IPS-15b (cell line): ENCODE results near the gene FNDC3B.

Source experiments
- H3K27me3 ChIP-seq: one replicate; pipeline ENCODE4 v1.6.1; 2013; ENCODE audit warnings: low read length; ENCODE audit not compliant: control insufficient read depth, insufficient read depth
- H3K36me3 ChIP-seq: one replicate; pipeline ENCODE4 v1.6.1; 2013; ENCODE audit warnings: low read length; ENCODE audit not compliant: control insufficient read depth, insufficient read depth
- H3K4me1 ChIP-seq: one replicate; pipeline ENCODE4 v1.6.1; 2013; ENCODE audit warnings: mild to moderate bottlenecking, low read length; ENCODE audit not compliant: control insufficient read depth, insufficient read depth
- H3K4me3 ChIP-seq: one replicate; pipeline ENCODE4 v1.5.1; 2013; ENCODE audit warnings: low read depth, low read length
- H3K9ac ChIP-seq: one replicate; pipeline ENCODE4 v1.6.1; 2013; ENCODE audit warnings: low read depth, mild to moderate bottlenecking, low read length
- H3K9me3 ChIP-seq: one replicate; pipeline ENCODE4 v1.6.1; 2013; ENCODE audit warnings: mild to moderate bottlenecking, low read length; ENCODE audit not compliant: control insufficient read depth, insufficient read depth

The FNDC3B gene

DNA sequence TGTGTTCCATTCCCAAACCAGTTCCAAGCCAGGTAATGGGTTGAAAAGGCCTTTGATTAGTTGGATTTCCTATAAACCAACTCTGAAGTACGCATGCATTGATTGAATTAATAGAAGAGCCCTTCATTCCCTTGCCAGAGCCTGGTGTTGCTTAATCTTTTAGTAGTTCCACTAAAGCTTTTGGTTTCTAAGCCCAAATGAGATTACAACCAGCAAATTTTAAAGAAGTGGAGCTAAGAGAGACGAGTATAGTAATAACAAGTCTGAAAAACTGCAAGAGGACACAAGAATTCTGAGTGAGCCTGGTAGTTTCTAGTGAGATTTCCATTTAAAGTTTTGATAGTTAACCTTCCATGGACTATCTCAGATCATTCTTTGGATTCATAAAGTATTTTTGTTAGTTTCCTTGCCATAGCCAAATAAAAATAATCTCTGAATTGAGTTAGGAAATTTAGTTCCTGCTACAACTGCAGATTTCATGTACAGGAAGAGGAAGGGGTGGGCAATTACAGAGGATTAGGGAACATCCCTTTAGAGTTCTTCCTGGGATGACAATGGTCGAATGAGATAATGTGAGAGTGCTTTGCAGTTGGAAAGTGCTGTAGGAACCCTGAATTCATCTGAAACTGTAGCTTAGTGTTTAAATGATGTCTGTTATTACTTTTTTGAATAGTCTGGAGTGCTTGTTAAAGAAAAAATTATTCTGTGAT lies 136.8 kb downstream of the FNDC3B start:
- Histone ChIP-seq H3K9ac (no peak overlapping the region), H3K4me3 (no peak overlapping the region), H3K36me3 (no peaks in the 10 kb centered on the region), H3K27me3 (no peaks in the 10 kb centered on the region), H3K9me3 (no peaks in the 10 kb centered on the region), H3K4me1 (peaks cover 29% of the 10 kb centered on the region)

DNA sequence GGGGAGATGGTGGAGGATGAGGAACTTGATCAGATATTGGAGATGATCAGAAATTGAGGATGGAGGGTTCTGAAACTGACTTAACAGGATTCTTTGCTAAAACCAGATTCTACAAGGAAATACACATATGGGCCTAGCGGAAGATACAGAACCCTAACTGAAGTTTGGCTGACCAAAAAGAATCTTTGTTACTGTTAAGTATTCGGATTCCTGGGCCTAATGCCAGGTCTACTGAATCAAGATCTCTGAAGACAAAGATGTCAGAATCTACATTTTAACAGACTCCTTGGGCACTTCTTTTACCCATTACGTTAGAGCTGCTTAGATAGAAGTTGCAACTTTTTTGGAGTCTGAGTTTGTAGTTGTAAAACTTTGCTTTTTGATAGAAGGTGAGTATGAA lies 137.7 kb downstream of the FNDC3B start:
- no peaks in the 10 kb centered on the region for H3K36me3 ChIP-seq
- H3K4me1 ChIP-seq = peaks cover 31% of the 10 kb centered on the region
- no peaks in the 10 kb centered on the region for H3K9me3 ChIP-seq
- no peaks in the 10 kb centered on the region for H3K27me3 ChIP-seq
- no peak overlapping the region for H3K4me3 ChIP-seq
- no peak overlapping the region for H3K9ac ChIP-seq

DNA sequence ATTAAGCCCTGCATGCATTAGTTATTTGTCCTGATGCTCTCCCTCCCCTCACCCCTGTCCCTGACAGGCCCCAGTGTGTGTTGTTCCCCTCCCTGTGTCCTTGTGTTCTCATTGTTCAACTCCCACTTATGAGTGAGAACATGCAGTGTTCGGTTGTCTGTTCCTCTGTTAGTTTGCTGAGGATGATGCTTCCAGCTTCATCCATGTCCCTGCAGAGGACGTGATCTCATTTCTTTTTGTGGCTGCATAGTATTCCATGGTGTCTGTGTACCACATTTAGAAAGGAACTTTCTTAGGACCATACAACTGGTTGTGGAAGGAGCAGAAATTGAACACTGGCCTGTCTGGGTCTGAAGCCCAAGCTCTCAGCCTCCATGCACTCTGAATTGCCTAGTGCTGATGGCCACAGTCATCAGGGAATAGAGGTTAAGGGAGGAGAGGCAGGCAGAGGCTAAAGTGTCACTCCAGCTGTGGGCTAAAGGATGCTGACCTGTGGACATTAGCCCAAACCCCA lies 138.5 kb downstream of the FNDC3B start:
- no peaks in the 10 kb centered on the region for H3K9me3 ChIP-seq
- H3K4me3 ChIP-seq = no peak overlapping the region
- H3K4me1 ChIP-seq = peaks cover 35% of the 10 kb centered on the region
- no peak overlapping the region for H3K9ac ChIP-seq
- no peaks in the 10 kb centered on the region for H3K27me3 ChIP-seq
- H3K36me3 ChIP-seq = no peaks in the 10 kb centered on the region

DNA sequence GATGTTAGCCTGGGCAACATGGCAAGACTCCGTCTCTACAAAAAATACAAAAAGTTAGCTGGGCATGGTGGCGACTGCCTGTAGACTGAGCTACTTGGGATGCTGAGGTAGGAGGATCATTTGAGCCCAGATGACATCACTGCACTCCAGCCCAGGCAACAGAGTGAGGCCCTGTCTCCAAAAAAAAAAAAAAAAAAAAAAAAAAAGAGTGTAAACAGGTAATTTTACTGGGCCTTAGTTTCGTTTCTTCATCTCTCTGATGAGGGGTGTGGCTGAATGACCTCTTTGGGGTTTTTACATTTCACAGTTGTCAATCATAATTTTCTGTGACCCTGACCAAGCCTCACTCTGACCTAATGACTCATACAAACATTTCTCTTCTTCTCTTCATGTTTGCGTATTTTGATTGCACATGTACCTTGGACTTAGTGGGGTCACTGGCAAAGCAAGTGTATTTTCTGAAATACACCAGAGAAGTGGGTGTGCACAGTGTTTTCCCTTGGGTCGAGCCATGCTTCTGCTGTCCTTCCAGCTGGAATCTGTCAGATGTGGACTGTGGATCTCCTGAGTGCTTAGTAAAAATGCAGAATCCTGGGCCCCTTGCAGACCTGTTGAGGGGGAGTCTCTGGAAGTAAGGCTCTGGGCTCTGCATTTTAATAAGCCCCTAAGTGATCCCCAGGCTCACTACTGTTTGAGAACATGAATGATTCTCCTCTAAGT lies 140.5 kb downstream of the FNDC3B start:
- no peaks in the 10 kb centered on the region for H3K36me3 ChIP-seq
- H3K27me3 ChIP-seq = no peaks in the 10 kb centered on the region
- no peak overlapping the region for H3K9ac ChIP-seq
- H3K9me3 ChIP-seq = no peaks in the 10 kb centered on the region
- H3K4me1 ChIP-seq = peaks cover 31% of the 10 kb centered on the region
- no peak overlapping the region for H3K4me3 ChIP-seq

DNA sequence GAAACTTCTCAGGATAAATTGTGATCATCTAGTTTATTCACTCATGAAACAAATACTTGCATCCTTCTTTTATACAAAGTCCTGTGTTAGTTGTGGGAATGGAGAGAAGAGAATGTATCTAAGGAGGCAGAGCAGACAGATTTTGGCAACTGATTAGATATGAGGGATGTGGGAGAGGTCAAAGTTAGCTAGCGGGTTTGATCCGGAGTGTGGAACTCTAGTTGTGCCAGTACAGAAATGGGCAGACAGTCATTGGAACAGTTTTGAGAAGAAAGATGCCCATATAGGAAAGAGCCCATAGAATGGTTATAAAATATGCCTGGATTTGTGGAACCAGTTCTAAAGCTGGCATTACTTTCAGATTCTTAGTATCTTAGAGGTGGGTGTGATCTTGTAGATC lies 141.1 kb downstream of the FNDC3B start:
- H3K9me3 ChIP-seq = no peaks in the 10 kb centered on the region
- H3K36me3 ChIP-seq = no peaks in the 10 kb centered on the region
- peaks cover 25% of the 10 kb centered on the region for H3K4me1 ChIP-seq
- H3K4me3 ChIP-seq = no peak overlapping the region
- no peak overlapping the region for H3K9ac ChIP-seq
- no peaks in the 10 kb centered on the region for H3K27me3 ChIP-seq

DNA sequence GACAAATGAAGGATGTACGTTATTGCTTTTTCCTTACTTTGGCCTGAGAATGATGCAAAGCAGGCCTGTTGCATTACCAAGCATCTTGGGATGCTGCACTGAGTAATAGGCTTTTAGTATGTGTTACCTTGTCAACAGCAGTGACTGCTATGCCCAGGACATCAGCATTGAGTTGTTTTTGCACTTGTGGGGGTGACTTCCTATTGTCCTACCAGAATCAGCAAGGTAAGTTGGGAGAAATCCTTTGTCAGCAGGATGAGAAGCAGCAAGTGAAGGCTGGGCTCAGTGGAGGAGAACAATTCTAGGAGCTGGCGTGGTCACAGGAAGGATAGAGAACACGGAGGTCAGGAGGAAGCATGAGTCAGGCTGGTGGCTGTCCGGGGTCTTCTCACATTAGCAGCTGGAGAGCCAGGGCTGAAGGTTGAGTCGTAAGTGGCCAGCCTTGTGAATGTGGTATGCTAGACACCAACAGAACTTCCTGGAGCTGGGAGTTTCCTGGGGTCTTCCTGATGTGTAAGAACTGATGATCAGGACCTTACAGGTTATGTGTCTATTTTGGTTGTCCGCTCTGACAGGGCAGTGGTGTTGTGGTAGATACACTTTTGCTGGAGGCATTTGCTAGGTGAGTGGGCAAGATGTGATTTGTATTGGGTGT lies 142.7 kb downstream of the FNDC3B start:
- H3K27me3 ChIP-seq = no peaks in the 10 kb centered on the region
- no peaks in the 10 kb centered on the region for H3K9me3 ChIP-seq
- H3K4me3 ChIP-seq = no peak overlapping the region
- no peaks in the 10 kb centered on the region for H3K36me3 ChIP-seq
- no peak overlapping the region for H3K9ac ChIP-seq
- peaks cover 10% of the 10 kb centered on the region for H3K4me1 ChIP-seq

DNA sequence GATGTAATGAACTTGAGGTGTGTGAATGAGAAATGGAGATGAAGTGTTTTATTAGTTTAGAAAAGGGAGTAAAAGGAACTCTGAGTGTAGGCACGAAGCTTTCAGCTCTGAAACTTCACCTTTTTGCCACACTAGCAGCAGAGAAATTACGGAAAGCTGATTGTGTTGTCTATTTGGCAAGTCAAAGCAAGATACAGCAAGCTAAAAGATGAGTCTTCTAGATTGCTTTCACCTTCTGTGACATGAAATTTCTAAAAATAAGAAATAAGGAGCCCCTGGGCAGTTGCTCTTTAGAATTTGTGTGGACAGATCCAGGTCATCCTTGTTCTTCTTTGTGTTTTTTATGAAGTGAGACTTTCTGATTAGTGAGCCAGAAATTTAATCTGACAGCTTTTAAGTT lies 143.4 kb downstream of the FNDC3B start:
- Histone ChIP-seq H3K27me3 (no peaks in the 10 kb centered on the region), H3K4me3 (no peak overlapping the region), H3K4me1 (peaks cover 8% of the 10 kb centered on the region), H3K9ac (no peak overlapping the region), H3K36me3 (no peaks in the 10 kb centered on the region), H3K9me3 (no peaks in the 10 kb centered on the region)

DNA sequence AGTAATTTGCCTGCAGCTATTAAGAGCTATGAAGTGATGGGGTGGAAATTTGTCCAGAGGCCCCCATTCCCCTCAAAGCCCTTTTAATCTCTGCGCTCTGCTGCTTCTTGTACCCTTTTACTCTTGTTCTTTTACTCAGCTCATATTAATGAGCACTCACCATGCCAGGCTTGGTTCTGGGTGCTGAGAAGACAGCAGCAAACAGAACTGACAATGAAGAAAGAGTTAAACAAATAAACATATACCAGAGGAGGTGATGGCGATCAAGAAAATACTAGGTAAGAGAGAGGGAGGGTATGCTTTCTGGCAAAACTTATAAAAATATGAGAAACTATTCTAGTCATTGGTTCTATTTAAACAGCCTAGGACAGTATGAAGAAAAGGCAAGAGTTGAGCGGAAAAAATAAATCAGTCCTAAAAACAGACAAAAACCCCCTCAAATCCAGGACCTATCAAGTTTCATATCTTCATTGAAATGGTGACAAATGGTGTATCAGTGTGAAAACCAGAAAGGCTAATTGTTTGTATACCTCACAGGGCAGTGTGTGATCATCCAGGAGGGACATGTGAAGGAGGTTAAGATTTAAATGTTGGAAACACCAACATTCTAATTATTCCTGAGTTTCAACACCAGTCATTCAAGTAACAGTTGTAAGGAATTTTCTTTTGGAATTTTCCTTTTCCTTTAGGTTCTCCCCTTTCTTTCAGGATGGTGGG lies 144.9 kb downstream of the FNDC3B start:
- no peaks in the 10 kb centered on the region for H3K9me3 ChIP-seq
- H3K4me3 ChIP-seq = no peak overlapping the region
- no peak overlapping the region for H3K9ac ChIP-seq
- H3K27me3 ChIP-seq = no peaks in the 10 kb centered on the region
- H3K4me1 ChIP-seq = peaks cover 8% of the 10 kb centered on the region
- no peaks in the 10 kb centered on the region for H3K36me3 ChIP-seq

DNA sequence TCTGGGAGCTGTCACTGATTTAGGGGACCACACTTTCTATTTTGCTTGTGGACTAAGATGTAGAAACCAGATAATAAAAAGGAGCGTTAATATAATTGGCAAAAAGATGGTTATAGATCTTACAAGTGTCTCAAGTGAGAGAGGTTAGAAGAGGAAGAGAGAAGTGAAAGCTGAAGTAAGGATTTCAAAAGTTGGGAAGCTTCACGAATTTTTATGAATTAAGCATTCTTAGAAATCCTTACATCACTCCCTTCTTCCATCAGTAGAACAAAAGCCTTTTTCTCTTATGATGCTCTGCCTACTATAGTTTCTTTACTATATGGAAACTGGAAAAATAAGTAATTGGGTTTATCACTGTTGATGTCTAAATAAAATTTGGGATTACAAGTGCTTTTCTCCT lies 146.5 kb downstream of the FNDC3B start:
- H3K9me3 ChIP-seq = no peaks in the 10 kb centered on the region
- H3K4me3 ChIP-seq = no peak overlapping the region
- H3K27me3 ChIP-seq = no peaks in the 10 kb centered on the region
- H3K4me1 ChIP-seq = peaks cover 6% of the 10 kb centered on the region
- H3K9ac ChIP-seq = no peak overlapping the region
- no peaks in the 10 kb centered on the region for H3K36me3 ChIP-seq

DNA sequence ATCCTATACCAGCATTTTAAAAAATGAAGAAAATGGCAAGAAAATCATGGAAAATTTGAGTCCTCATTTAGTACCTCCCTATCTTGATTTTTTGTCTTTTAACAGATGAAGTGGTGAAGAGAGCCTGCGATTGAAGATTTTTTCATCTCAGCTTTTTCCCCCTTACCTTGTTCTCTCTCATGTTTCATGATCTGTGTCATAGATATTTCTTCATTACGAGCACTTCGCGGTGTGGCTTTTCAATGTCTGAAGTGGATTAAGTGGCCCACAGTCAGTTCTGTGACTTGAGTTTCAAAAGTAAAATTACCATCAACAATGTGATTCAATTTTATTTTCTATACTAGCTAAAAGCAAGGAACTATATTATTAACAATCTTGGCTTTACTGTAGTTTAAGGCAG lies 147.2 kb downstream of the FNDC3B start:
- no peak overlapping the region for H3K4me3 ChIP-seq
- H3K27me3 ChIP-seq = no peaks in the 10 kb centered on the region
- peaks cover 6% of the 10 kb centered on the region for H3K4me1 ChIP-seq
- H3K9ac ChIP-seq = no peak overlapping the region
- no peaks in the 10 kb centered on the region for H3K36me3 ChIP-seq
- no peaks in the 10 kb centered on the region for H3K9me3 ChIP-seq

DNA sequence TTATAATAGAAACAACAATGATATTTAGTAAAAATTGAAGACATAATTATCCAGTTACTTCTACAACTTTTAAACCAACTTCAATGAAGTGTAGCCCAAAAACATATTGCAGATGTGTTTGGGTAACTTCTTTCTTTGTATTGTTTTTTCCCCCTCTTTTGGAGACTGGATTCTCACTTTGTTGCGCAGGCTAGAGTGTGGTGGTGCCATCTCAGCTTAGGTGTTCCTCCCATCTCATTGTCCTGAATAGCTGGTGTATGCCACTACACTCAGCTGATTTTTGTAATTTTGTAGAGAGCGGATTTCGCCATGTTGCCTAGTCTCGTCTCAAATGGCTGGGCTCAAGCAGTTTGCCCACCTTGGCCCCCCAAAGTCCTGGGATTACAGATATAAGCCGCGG lies 148.1 kb downstream of the FNDC3B start:
- H3K4me1 ChIP-seq = no peaks in the 10 kb centered on the region
- H3K4me3 ChIP-seq = no peak overlapping the region
- H3K27me3 ChIP-seq = no peaks in the 10 kb centered on the region

More for the DNA sequence above, 148.1 kb downstream of the FNDC3B start:
- no peak overlapping the region for H3K9ac ChIP-seq
- no peaks in the 10 kb centered on the region for H3K9me3 ChIP-seq
- no peaks in the 10 kb centered on the region for H3K36me3 ChIP-seq
